ENCODE measurements around the gene CPNE4. TPM values are rescaled to one million over a fixed set of nuclear protein-coding genes. Genes with fewer than 3 reads are reported as not detected.

Gene CPNE4
- total and polyA plus RNA-seq, 5 experiments from 2014 or later, result not detected

DNA sequence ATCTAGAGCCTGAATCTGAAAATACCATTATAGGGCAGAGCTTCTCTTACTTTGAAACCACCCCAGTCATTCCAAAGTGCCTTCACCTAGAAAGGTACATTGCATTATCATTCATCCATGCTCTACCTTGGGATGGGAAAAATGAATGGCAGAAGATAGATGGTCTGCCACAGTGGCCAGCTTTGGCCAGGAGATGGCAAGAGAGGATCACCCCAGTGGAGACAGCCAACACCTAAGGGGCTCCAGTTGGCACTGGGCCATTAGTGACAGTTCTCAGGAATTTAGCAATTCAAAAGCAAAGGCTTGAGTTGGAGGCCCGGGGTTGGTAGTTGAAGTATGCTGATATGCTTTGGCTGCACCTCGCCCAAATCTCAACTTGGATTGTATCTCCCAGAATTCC is 278.4 kb downstream of the CPNE4 start:
- Mint-ChIP-seq H3K4me3 (no peak overlapping the region), H3K9me3 (peaks cover 0 to 12% (median 4%) of the 10 kb centered on the region in 9 donors), H3K36me3 (no peaks in the 10 kb centered on the region), H3K4me1 (peaks cover 0 to 1% (median 0%) of the 10 kb centered on the region in 4 donors), H3K27ac (no peak overlapping the region), H3K27me3 (peaks cover 4 to 36% (median 20%) of the 10 kb centered on the region in 5 donors)
- POLR2A ChIA-PET, result no interaction called here
- no peak for DNase-seq
- no peak for ATAC-seq

DNA sequence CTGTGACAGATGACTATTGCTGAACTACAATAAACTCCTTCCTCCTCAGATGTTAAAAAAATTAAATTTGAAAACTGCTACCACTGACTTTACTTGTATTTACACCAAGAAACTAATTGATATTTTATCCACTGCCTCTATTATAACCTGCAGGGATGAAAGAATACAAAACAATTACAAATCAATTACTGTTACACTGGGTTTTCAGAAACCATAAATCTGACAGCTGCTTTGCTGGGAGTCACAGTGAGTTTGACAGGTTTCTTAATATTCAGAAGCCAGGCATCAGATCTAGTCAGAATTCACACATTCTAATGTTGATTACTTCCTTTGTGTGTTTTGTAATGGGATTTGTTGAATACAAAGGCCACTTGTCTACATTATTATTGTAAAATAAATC is 279.4 kb downstream of the CPNE4 start:
- Mint-ChIP-seq H3K4me3 (no peak overlapping the region), H3K27ac (no peak overlapping the region), H3K36me3 (peaks cover 0 to 1% (median 0%) of the 10 kb centered on the region in 3 donors), H3K9me3 (peaks cover 0 to 12% (median 4%) of the 10 kb centered on the region in 9 donors), H3K27me3 (peaks cover 4 to 46% (median 16%) of the 10 kb centered on the region in 5 donors), H3K4me1 (no peaks in the 10 kb centered on the region)
- DNase-seq, result no peak
- POLR2A ChIA-PET, result no interaction called here
- ATAC-seq, result no peak

DNA sequence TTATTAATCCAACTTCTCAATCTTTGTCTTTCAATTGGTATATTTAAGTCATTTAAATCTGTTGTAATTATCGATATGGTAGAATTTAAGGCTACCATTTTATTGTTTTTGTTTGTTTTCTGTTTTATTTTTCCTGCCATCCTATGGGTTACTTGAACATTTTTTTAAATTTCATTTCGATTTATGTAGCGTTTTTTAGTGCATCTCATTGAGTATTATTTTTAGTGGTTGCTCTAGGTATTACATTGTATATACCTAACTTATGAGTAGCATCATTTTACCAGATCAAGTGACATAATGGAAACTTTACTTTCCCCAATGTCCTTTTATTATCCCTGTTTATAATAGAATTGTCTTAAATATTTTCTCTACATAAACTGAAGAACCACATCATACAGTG is 284.6 kb downstream of the CPNE4 start:
- no peak for DNase-seq
- Mint-ChIP-seq H3K4me3 (no peak overlapping the region), H3K36me3 (peaks cover 0 to 7% (median 0%) of the 10 kb centered on the region in 3 donors), H3K9me3 (peaks cover 0 to 2% (median 0%) of the 10 kb centered on the region in 9 donors), H3K27me3 (peaks cover 3 to 37% (median 7%) of the 10 kb centered on the region in 5 donors), H3K4me1 (no peaks in the 10 kb centered on the region), H3K27ac (no peak overlapping the region)
- ATAC-seq, result no peak
- POLR2A ChIA-PET, result no interaction called here

DNA sequence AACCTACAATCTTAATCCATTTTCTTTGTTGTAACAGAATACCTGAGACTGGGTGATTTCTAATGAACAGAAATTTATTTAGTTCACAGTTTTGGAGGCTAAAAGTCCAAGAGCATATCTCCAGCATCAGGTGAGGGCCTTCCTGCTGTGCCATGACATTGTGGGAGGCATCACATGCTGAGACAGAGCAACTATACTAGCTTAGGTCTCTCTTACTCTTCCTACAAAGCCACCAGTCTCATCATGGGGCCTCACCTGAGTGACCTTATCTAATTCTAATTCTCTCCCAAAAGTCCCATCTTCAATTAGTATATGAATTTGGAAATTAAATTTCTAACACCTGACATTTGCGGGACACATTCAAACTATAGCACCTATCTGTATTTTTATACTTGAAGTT is 285.0 kb downstream of the CPNE4 start:
- H3K4me3 Mint-ChIP-seq, result no peak overlapping the region
- peaks cover 0 to 2% (median 0%) of the 10 kb centered on the region in 9 donors for H3K9me3 Mint-ChIP-seq
- H3K27me3 Mint-ChIP-seq, result peaks cover 3 to 37% (median 7%) of the 10 kb centered on the region in 5 donors
- peaks cover 0 to 7% (median 0%) of the 10 kb centered on the region in 3 donors for H3K36me3 Mint-ChIP-seq
- DNase-seq, result no peak
- H3K4me1 Mint-ChIP-seq, result no peaks in the 10 kb centered on the region
- POLR2A ChIA-PET, result no interaction called here
- H3K27ac Mint-ChIP-seq, result no peak overlapping the region
- ATAC-seq, result no peak

DNA sequence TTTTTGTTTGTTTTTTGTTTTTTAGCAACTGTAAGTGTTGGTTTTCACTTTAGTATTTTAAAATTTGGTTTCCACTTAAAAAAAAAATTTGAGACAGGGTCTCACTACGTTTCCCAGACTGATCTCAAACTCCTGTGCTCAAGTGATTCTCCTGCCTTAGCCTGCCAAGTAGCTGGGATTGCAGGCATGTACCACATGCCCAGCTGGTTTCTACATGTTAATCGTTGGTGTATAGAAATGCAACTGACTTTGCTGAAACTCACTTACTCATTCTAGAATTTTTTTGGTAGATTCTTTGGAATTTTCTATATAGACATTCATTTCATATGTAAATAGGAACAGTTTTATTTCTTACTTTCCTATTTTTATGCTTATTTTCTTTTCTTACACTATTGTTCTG is 287.3 kb downstream of the CPNE4 start:
- Mint-ChIP-seq H3K36me3 (peaks cover 0 to 7% (median 0%) of the 10 kb centered on the region in 3 donors), H3K27me3 (peaks cover 3 to 25% (median 5%) of the 10 kb centered on the region in 5 donors), H3K27ac (no peak overlapping the region), H3K4me1 (no peaks in the 10 kb centered on the region), H3K9me3 (peaks cover 0 to 2% (median 0%) of the 10 kb centered on the region in 9 donors), H3K4me3 (no peak overlapping the region)
- no peak for DNase-seq
- POLR2A ChIA-PET, result no interaction called here
- ATAC-seq, result no peak

DNA sequence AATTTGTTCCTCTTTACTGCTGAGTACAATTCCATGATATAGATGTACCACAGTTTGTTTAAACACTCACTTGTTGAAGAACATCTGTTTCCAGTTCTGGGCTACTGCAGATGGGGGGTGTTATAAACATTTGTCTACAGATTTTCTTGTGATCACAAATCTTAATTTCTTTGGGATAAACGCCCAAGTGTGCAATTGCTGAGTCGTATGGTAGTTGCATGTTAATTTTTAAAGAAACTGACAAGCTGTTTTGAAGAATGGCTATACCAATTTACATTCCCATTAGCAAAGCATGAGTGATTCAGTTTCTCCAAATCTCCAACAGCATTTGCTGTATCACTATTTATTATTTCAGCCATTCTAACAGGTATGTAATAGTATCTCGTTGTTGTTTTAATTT is 290.0 kb downstream of the CPNE4 start:
- peaks cover 0 to 5% (median 0%) of the 10 kb centered on the region in 9 donors for H3K9me3 Mint-ChIP-seq
- ATAC-seq (no peak), DNase-seq (no peak)
- H3K27ac Mint-ChIP-seq, result no peak overlapping the region
- peaks cover 6 to 15% (median 10%) of the 10 kb centered on the region in 5 donors for H3K27me3 Mint-ChIP-seq
- no peaks in the 10 kb centered on the region for H3K4me1 Mint-ChIP-seq
- POLR2A ChIA-PET, result no interaction called here
- H3K4me3 Mint-ChIP-seq, result no peak overlapping the region
- H3K36me3 Mint-ChIP-seq, result no peaks in the 10 kb centered on the region

DNA sequence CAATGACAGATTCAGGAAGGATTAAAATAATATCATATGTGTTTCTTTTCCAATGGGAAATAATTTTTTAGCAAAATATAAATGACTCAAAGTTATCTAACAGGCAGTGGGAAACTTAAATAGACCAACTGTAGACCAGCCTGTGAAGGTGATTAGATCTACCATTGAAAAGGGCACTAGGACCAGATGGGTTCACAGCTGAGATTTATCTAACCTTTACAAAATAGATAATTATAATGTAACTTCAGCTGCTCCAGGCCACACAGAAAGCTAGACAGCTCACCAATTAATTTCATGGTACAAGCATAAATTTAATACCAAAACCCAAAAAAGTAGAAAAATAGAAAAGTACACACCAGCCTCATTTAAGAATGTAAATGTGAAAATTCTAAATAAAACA is 291.7 kb downstream of the CPNE4 start:
- Mint-ChIP-seq H3K4me1 (no peaks in the 10 kb centered on the region), H3K36me3 (no peaks in the 10 kb centered on the region), H3K27ac (no peak overlapping the region), H3K9me3 (peaks cover 0 to 5% (median 0%) of the 10 kb centered on the region in 9 donors), H3K27me3 (peaks cover 6 to 23% (median 12%) of the 10 kb centered on the region in 5 donors), H3K4me3 (no peak overlapping the region)
- POLR2A ChIA-PET, result no interaction called here
- DNase-seq (no peak), ATAC-seq (no peak)

DNA sequence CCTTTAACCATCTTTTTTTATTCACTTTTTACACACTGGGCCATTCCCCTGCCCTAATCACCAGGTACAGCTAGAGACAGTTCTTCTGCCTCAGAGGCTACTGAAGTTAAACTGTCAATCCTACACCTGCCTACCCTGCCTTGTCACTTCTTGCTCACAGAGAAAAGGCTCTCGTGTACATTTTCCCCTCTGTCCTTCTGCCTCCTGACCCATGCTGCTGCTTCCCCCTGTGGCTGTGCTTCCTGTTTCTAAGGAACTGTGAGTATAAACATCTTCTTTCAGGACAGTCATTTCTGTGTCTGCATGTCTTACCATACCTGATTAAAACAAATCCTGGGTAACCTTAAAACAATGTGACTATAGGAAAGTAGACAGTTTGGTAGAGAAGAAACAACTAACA is 295.6 kb downstream of the CPNE4 start:
- no peak for ATAC-seq
- Mint-ChIP-seq H3K27ac (no peak overlapping the region), H3K9me3 (peaks cover 0 to 5% (median 0%) of the 10 kb centered on the region in 9 donors), H3K4me1 (no peaks in the 10 kb centered on the region), H3K4me3 (no peak overlapping the region), H3K36me3 (no peaks in the 10 kb centered on the region), H3K27me3 (peaks cover 8 to 23% (median 13%) of the 10 kb centered on the region in 5 donors)
- DNase-seq, result no peak
- POLR2A ChIA-PET, result no interaction called here

DNA sequence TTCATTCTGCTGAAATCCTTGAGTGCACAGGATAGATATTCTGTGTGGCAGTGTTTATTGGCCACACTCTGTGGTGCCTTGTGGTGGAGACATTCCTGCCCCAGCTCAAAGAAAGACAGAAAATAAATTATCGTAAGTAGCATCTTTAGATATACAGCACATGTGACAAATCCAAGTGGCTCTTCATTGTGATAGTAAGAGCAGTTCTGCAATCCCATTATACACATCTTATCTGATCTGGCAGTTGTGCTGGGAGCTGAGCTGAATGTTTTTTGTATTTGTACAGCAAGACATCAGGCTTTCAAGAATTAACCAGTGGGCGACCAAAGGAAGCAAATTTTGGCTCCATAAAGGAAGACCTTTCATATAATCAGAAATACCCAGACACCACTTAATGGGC is 296.7 kb downstream of the CPNE4 start:
- POLR2A ChIA-PET, result no interaction called here
- DNase-seq, result no peak
- no peak overlapping the region for H3K27ac Mint-ChIP-seq

DNA sequence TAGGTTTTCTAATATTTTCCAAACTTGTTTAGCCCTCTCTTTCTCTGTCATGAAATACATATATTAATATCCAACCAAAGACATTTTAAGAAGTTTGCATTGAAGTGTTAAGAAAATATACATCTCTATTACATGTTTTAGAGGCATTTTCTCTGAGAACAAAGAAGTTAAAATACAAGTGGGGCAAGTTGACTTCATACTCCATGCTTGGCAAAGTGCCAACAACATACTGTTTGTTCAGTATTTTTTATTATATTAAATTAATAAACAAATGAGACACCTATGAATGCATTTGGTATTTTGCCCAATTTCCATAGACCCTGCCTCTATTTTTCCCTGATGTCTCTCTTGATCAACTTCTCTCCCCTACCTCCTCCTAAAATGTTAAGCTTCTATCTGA is 299.3 kb downstream of the CPNE4 start:
- ATAC-seq (no peak), DNase-seq (no peak)
- Mint-ChIP-seq H3K27me3 (peaks cover 6 to 15% (median 10%) of the 10 kb centered on the region in 5 donors), H3K9me3 (peaks cover 0 to under 1% (median 0%) of the 10 kb centered on the region in 9 donors), H3K4me3 (no peak overlapping the region), H3K27ac (no peak overlapping the region), H3K36me3 (no peaks in the 10 kb centered on the region), H3K4me1 (no peaks in the 10 kb centered on the region)
- POLR2A ChIA-PET, result no interaction called here

More for the DNA sequence above, 296.7 kb downstream of the CPNE4 start:
- no peak overlapping the region for H3K4me3 Mint-ChIP-seq
- no peaks in the 10 kb centered on the region for H3K36me3 Mint-ChIP-seq
- ATAC-seq, result no peak
- H3K9me3 Mint-ChIP-seq, result peaks cover 0 to 5% (median 0%) of the 10 kb centered on the region in 9 donors
- H3K27me3 Mint-ChIP-seq, result peaks cover 8 to 23% (median 12%) of the 10 kb centered on the region in 5 donors
- H3K4me1 Mint-ChIP-seq, result no peaks in the 10 kb centered on the region

DNA sequence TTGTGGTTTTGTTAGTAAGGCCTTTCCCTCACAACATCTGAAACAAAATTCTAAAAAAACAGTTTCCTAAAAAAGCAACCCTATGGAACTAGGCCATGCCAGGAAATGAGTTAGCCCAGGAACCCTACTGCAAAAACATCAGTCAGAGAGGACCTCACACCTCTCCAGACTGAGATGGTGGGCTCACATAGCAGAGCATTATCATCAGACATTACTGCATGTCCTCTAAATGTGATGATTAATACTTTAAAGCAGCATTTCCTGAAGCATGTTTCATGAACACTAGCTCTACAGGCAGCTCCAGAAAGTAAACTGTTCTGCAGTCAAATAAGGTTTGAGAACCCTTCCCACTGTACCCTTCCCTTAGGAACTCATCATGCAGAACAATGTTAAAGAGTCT is 299.7 kb downstream of the CPNE4 start:
- POLR2A ChIA-PET, result no interaction called here
- no peaks in the 10 kb centered on the region for H3K36me3 Mint-ChIP-seq

DNA sequence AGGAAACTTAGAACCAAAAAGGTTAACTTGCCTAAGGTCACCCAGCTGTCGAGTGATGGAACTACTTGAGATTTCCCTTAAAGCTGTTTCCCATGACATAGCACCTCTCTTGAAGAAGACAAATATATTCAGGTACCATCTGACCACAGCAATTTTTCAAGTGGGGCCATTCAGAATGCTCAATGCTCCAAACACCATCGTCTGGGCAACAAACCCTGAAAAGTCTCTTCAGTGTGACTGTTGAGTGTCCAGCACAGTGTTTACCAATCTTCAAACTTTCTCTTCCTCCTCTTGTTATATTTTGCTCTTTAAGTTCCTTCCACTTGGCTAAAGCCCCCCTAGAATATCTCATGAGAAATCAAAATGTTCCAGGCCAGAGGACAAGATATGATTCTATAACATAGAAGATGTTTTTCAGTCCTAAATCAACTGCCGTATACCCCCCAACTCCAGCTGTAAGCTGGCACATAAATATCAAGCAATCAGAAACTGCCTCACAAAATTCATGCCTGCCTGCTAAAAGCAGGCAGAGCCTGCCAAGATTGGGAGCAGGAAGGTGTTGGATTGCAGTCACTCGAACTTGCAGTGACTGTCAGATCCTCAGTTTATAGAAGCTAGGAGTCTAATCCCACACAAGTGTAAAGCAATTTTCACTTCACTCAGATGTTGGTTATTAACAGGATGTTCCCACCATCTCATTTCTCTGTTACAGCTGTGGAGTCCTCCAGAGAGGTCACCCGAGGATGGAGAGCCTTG is 301.6 kb downstream of the CPNE4 start:
- ATAC-seq (no peak), DNase-seq (no peak)
- Mint-ChIP-seq H3K36me3 (no peaks in the 10 kb centered on the region), H3K9me3 (no peaks in the 10 kb centered on the region), H3K27ac (no peak overlapping the region), H3K27me3 (peaks cover 0 to 8% (median 2%) of the 10 kb centered on the region in 5 donors), H3K4me3 (no peak overlapping the region), H3K4me1 (no peaks in the 10 kb centered on the region)
- POLR2A ChIA-PET, result no interaction called here

More for the DNA sequence above, 299.7 kb downstream of the CPNE4 start:
- ATAC-seq (no peak), DNase-seq (no peak)
- Mint-ChIP-seq H3K27me3 (peaks cover 3 to 10% (median 9%) of the 10 kb centered on the region in 5 donors), H3K9me3 (no peaks in the 10 kb centered on the region), H3K4me1 (no peaks in the 10 kb centered on the region), H3K27ac (no peak overlapping the region), H3K4me3 (no peak overlapping the region)

DNA sequence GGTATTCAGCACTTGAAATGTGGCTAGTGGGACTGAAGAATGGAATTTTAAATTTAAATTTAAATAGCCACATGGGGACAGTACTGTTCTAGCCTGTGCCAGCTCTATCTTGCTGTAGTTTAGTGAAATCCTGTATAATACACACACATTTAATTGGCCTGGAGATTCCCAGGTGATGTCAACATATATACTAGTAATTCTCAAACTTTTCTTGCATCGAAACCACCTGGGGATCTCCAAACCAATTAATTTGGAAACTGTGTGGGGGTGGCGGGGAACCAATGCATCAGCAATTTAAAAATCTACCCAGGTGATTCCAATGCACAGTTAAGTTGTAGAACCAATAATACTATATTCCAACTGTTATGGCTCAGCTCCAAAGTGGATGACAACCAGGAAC is 303.1 kb downstream of the CPNE4 start:
- H3K36me3 Mint-ChIP-seq, result no peaks in the 10 kb centered on the region
- peaks cover 0 to 8% (median 1%) of the 10 kb centered on the region in 5 donors for H3K27me3 Mint-ChIP-seq
- H3K4me1 Mint-ChIP-seq, result no peaks in the 10 kb centered on the region
- POLR2A ChIA-PET, result no interaction called here
- DNase-seq, result no peak
- no peak overlapping the region for H3K27ac Mint-ChIP-seq
- no peaks in the 10 kb centered on the region for H3K9me3 Mint-ChIP-seq
- no peak overlapping the region for H3K4me3 Mint-ChIP-seq
- ATAC-seq, result no peak

DNA sequence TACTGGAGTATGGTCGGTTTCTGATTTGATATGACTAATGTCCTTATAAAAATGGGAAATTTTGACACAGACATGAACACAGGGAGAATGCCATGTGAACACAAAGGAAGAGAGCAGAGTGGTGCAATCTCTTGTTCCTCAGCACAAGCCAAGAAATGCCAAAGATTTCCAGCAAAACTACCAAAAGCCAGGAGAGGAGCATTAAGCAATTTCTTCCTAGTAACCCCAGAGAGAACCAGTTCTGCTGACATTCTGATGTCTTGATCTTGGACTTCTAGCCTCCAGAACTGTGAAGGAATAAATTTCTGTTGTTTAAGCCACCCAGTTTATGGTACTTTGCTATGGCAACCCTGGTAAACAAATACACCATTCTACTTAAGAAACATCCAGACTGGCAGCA is 304.2 kb downstream of the CPNE4 start:
- Mint-ChIP-seq H3K27me3 (peaks cover 0 to 8% (median 0%) of the 10 kb centered on the region in 5 donors), H3K4me3 (no peak overlapping the region), H3K36me3 (no peaks in the 10 kb centered on the region), H3K9me3 (no peaks in the 10 kb centered on the region), H3K4me1 (no peaks in the 10 kb centered on the region), H3K27ac (no peak overlapping the region)
- POLR2A ChIA-PET, result no interaction called here
- no peak for DNase-seq
- no peak for ATAC-seq

All from naive thymus-derived CD8-positive, alpha-beta T cell (primary cell).